H1 (cell line): ENCODE data around the gene ZBED4. TPM values are rescaled to one million over a fixed set of nuclear protein-coding genes. Genes with fewer than 3 reads are reported as not detected.

Source experiments
- CTCF ChIA-PET: fragments of 300-600 bp; sonication (Branson Sonifier 250); formaldehyde crosslinking; loops from one replicate; lab custom pipeline; 2021; ENCODE audit not compliant: partially characterized antibody; lab: Charles Lee
- POLR2A ChIA-PET: fragments of 300-600 bp; sonication (Branson Sonifier 250); formaldehyde crosslinking; loops from one replicate; lab custom pipeline; 2021; ENCODE audit warnings: inconsistent platforms; ENCODE audit not compliant: partially characterized antibody; lab: Charles Lee
- DNase-seq, 2 experiments: peaks; one replicate each; pipeline versions ENCODE4 v3.0.0 to v3.0.0-alpha.2; 2010 to 2022; ENCODE audit warnings: low spot score in 2 of 2, low read depth in 1 of 2, mixed read lengths in 1 of 2
- FAIRE-seq: peaks from 2 replicates; lab custom pipeline; 2011; peaks lifted over from hg19 to GRCh38; lab: Jason Lieb, UNC
- H2AFZ ChIP-seq: 2 replicates; pipeline ENCODE4 v1.8.1; 2012; ENCODE audit warnings: low read length, inconsistent platforms
- H2AK5ac ChIP-seq: 2 replicates; pipeline ENCODE4 v1.6.1; 2013; ENCODE audit warnings: low read depth, low read length
- H2BK120ac ChIP-seq: replicated peaks from 2 replicates; pipeline ENCODE3; 2013; ENCODE audit warnings: low read depth, low read length, inconsistent platforms
- H2BK12ac ChIP-seq: 2 replicates; pipeline ENCODE4 v1.6.1; 2013; ENCODE audit warnings: low read depth, low read length
- H2BK15ac ChIP-seq: 2 replicates; pipeline ENCODE4 v1.6.1; 2013; ENCODE audit warnings: low read length
- H2BK20ac ChIP-seq: 2 replicates; pipeline ENCODE4 v1.6.1; 2013; ENCODE audit warnings: low read length
- H2BK5ac ChIP-seq: 2 replicates; pipeline ENCODE4 v1.6.1; 2013; ENCODE audit warnings: low read depth, low read length
- H3K14ac ChIP-seq: 2 replicates; pipeline ENCODE4 v1.6.1; 2013; ENCODE audit warnings: inconsistent platforms; ENCODE audit not compliant: insufficient read length
- H3K18ac ChIP-seq: 2 replicates; pipeline ENCODE4 v1.6.1; 2013; ENCODE audit warnings: low read length; ENCODE audit errors: extremely low read depth
- H3K23ac ChIP-seq: 2 replicates; pipeline ENCODE4 v1.6.1; 2013; ENCODE audit warnings: inconsistent platforms; ENCODE audit not compliant: insufficient read length
- H3K23me2 ChIP-seq: 2 replicates; pipeline ENCODE4 v1.6.1; 2013; ENCODE audit warnings: low read depth, low read length
- H3K27ac ChIP-seq: 2 replicates; pipeline ENCODE4 v1.6.1; 2011; ENCODE audit warnings: low read depth, low read length, inconsistent platforms
- H3K27me3 ChIP-seq, 4 experiments: replicated peaks in 1 of 4; 1 replicate in 1 of 4; 2 replicates in 3 of 4; pipeline versions ENCODE4 v1.6.1 to v1.8.1; 2011 to 2013; ENCODE audit warnings: low read length in 3 of 4, mild to moderate bottlenecking in 3 of 4, inconsistent platforms in 2 of 4, mixed read lengths in 2 of 4, moderate library complexity in 1 of 4; ENCODE audit not compliant: control insufficient read depth in 3 of 4, insufficient read depth in 3 of 4; ENCODE audit errors: extremely low read depth in 1 of 4
- H3K36me3 ChIP-seq, 4 experiments: 2 replicates each; pipeline versions ENCODE4 v1.6.1 to v1.8.1; 2011 to 2013; ENCODE audit warnings: mild to moderate bottlenecking in 4 of 4, low read length in 3 of 4, moderate library complexity in 2 of 4, control low read depth in 1 of 4, inconsistent platforms in 1 of 4; ENCODE audit not compliant: insufficient read depth in 4 of 4, control insufficient read depth in 2 of 4
- H3K4ac ChIP-seq: replicated peaks from 2 replicates; pipeline ENCODE3; 2013; ENCODE audit warnings: low read length, low read depth, mixed read lengths, inconsistent platforms; ENCODE audit not compliant: insufficient read length
- H3K4me1 ChIP-seq, 4 experiments: replicated peaks in 1 of 4; 1 replicate in 1 of 4; 2 replicates in 3 of 4; pipeline versions ENCODE4 v1.6.1 to v1.8.1; 2011 to 2013; ENCODE audit warnings: low read length in 3 of 4, inconsistent platforms in 2 of 4, mixed read lengths in 1 of 4; ENCODE audit not compliant: insufficient read depth in 4 of 4, control insufficient read depth in 3 of 4
- H3K4me2 ChIP-seq, 2 experiments: 2 replicates each; pipeline versions ENCODE4 v1.6.1 to v1.8.1; 2011 to 2013; ENCODE audit warnings: low read depth in 2 of 2, low read length in 2 of 2, control low read depth in 1 of 2, inconsistent platforms in 1 of 2, mild to moderate bottlenecking in 1 of 2; ENCODE audit not compliant: insufficient read depth in 1 of 2
- H3K4me3 ChIP-seq, 4 experiments: fragments of 200-600, 300-600 bp in 1 of 4; sonication (generic), shearing (Covaris generic), sonication (Bioruptor Twin) in 1 of 4; 2 replicates each; pipeline versions ENCODE4 v1.5.1 to v1.8.1; 2011 to 2016; ENCODE audit warnings: low read length in 4 of 4, low read depth in 3 of 4, control low read depth in 2 of 4, inconsistent platforms in 2 of 4, mild to moderate bottlenecking in 2 of 4, mixed read lengths in 1 of 4, moderate library complexity in 1 of 4; ENCODE audit not compliant: insufficient read depth in 2 of 4; ENCODE audit errors: extremely low read depth in 1 of 4
- H3K56ac ChIP-seq: replicated peaks from 2 replicates; pipeline ENCODE3; 2013; ENCODE audit warnings: low read depth, mild to moderate bottlenecking, mixed read lengths, low read length, inconsistent platforms; ENCODE audit not compliant: insufficient read length
- H3K79me1 ChIP-seq: 2 replicates; pipeline ENCODE4 v1.6.1; 2013; ENCODE audit warnings: low read depth, low read length, control low read depth
- H3K79me2 ChIP-seq, 2 experiments: 2 replicates each; pipeline versions ENCODE4 v1.6.1 to v1.8.1; 2012 to 2013; ENCODE audit warnings: low read length in 2 of 2, mild to moderate bottlenecking in 2 of 2, inconsistent platforms in 1 of 2; ENCODE audit not compliant: insufficient read depth in 2 of 2, control insufficient read depth in 1 of 2
- H3K9ac ChIP-seq, 4 experiments: replicated peaks in 1 of 4; 1 replicate in 1 of 4; 2 replicates in 3 of 4; pipeline versions ENCODE4 v1.6.1 to v1.8.1; 2011 to 2013; ENCODE audit warnings: low read depth in 3 of 4, low read length in 3 of 4, control low read depth in 2 of 4, mild to moderate bottlenecking in 2 of 4, moderate library complexity in 2 of 4, inconsistent platforms in 1 of 4; ENCODE audit errors: extremely low read depth in 1 of 4
- H3K9me3 ChIP-seq, 2 experiments: 2 replicates each; pipeline versions ENCODE4 v1.6.1 to v1.8.1; 2012 to 2013; ENCODE audit warnings: mild to moderate bottlenecking in 2 of 2, moderate library complexity in 2 of 2, control low read depth in 1 of 2, inconsistent platforms in 1 of 2, low read depth in 1 of 2, low read length in 1 of 2, mixed read lengths in 1 of 2; ENCODE audit not compliant: insufficient read depth in 2 of 2
- H4K20me1 ChIP-seq, 2 experiments: replicated peaks in 1 of 2; 2 replicates each; pipeline versions ENCODE3 to v1.8.1; 2011 to 2013; ENCODE audit warnings: inconsistent platforms in 2 of 2, low read length in 2 of 2, mild to moderate bottlenecking in 1 of 2; ENCODE audit not compliant: insufficient read depth in 2 of 2, control insufficient read depth in 1 of 2
- H4K5ac ChIP-seq: 2 replicates; pipeline ENCODE4 v1.6.1; 2013; ENCODE audit warnings: low read length, low read depth, mixed read lengths, inconsistent platforms; ENCODE audit not compliant: insufficient read length
- H4K8ac ChIP-seq: 2 replicates; pipeline ENCODE4 v1.8.0; 2013; ENCODE audit warnings: mild to moderate bottlenecking, moderate library complexity, low read length, inconsistent platforms; ENCODE audit not compliant: insufficient read depth; ENCODE audit errors: extremely low read depth
- H4K91ac ChIP-seq: replicated peaks from 2 replicates; pipeline ENCODE3; 2013; ENCODE audit warnings: low read length, mixed read lengths, inconsistent platforms; ENCODE audit not compliant: insufficient read length
- GTF2F1 ChIP-seq: IDR thresholded peaks from 2 replicates; pipeline ENCODE4 v1.6.1; 2012; ENCODE audit warnings: low read depth, low read length, improper control_type of control experiment, borderline replicate concordance
- MAFK ChIP-seq: IDR thresholded peaks from 2 replicates; pipeline ENCODE4 v1.6.1; 2012; ENCODE audit warnings: low read depth, mild to moderate bottlenecking, improper control_type of control experiment, low read length
- SP1 ChIP-seq: IDR thresholded peaks from 2 replicates; pipeline ENCODE4 v1.6.1; 2011; ENCODE audit warnings: low read depth, low read length
- SUZ12 ChIP-seq: fragments of 200-600 bp; sonication (generic); IDR thresholded peaks from 2 replicates; pipeline ENCODE4 v1.6.1; 2012; ENCODE audit warnings: mild to moderate bottlenecking, inconsistent platforms, low read length, moderate library complexity, mixed read lengths
- WGBS, 2 experiments: shearing (Covaris generic) in 1 of 2; methylation state at CpG; one replicate each; pipeline versions ENCODE4 v1.1.6 to v1.1.7; 2013 to 2015; ENCODE audit warnings: low lambda C conversion rate in 2 of 2, mixed read lengths in 2 of 2, inconsistent platforms in 1 of 2, low coverage in 1 of 2, missing lambda C conversion rate in 1 of 2; ENCODE audit not compliant: insufficient replicate concordance in 2 of 2, insufficient coverage in 1 of 2, insufficient read length in 1 of 2; ENCODE audit errors: extremely low coverage in 1 of 2, missing lambda C conversion rate in 1 of 2; 5-methylcytosine and 5-hydroxymethylcytosine counted together
- polyA plus RNA-seq, 7 experiments: library from polyadenylated mRNA; depleted of rRNA in 3 of 7; stranded (reverse) in 5 of 7; unstranded in 2 of 7; fragments of >200 nt in 5 of 7; fragments of 200-250 nt in 2 of 7; gene quantifications; 1 replicate in 5 of 7; 2 replicates in 1 of 7; 4 replicates in 1 of 7; pipeline versions ENCODE4 v1.2.1 to v1.2.3, GENCODE V29; 2011 to 2013; ENCODE audit warnings: missing spikeins in 2 of 7, mixed read lengths in 2 of 7
- total RNA-seq: library from RNA; stranded (reverse); fragmentation: NEBNext Ultra II Directional; extraction: Animal tissue kit (Norgen Biotek cat#: 25700); gene quantifications from 2 replicates; pipeline ENCODE4 v1.2.1, GENCODE V29; 2021

ZBED4 gene
- total and polyA plus RNA-seq, 2 of the 8 experiments (the other 6 are each of a cell fraction or from before 2014, with no cell fraction given) = 11.0 to 28.3 TPM

- no peaks in the 10 kb centered on the region for H3K27me3 ChIP-seq
- peaks cover 4 to 6% of the 10 kb centered on the region in 2 experiments for H3K9me3 ChIP-seq
- 87% methylated on average over 4 of the region's 4 CpGs; no CpG with 5 or more reads in 1 of the 2 experiments for WGBS, 2 experiments
- DNase-seq (no peak), FAIRE-seq (no peak)
- peaks cover 11 to 82% of the 10 kb centered on the region in 2 experiments for H3K79me2 ChIP-seq
- peaks cover 9 to 19% of the 10 kb centered on the region in 2 experiments for H4K20me1 ChIP-seq
- no peak overlapping the region for H3K9ac ChIP-seq
- no peaks in the 10 kb centered on the region for H3K23me2 ChIP-seq
- H2AFZ ChIP-seq = no peak overlapping the region
- H3K4me1 ChIP-seq = no peaks in the 10 kb centered on the region
- no peak overlapping the region for H3K23ac ChIP-seq
- H2BK120ac ChIP-seq = no peak overlapping the region
- no peak overlapping the region for H2BK5ac ChIP-seq
- H3K14ac ChIP-seq = no peak overlapping the region
- no peak overlapping the region for H2AK5ac ChIP-seq
- ChIA-PET CTCF (interaction anchor here (0.9 to 3.0 kb wide), 5 partner anchors 10 to 34 kb away, joined by 3 to 9 read pairs (median 3); no protein-coding TSS in a partner anchor), POLR2A (interaction anchor here (1.6 kb wide), 1 partner anchor 10 kb away, joined by 5 read pairs; no protein-coding TSS in a partner anchor)
- TF ChIP-seq SUZ12 (no peak), GTF2F1 (no peak), SP1 (peak; percentile 65; the same call in 1 of the 2 replicates), MAFK (no peak)
- no peak overlapping the region for H3K4ac ChIP-seq
- H3K79me1 ChIP-seq = peaks cover 15% of the 10 kb centered on the region
- H2BK20ac ChIP-seq = no peak overlapping the region
- H2BK12ac ChIP-seq = no peak overlapping the region
- H3K4me2 ChIP-seq = no peak overlapping the region
- no peak overlapping the region for H3K27ac ChIP-seq
- H3K4me3 ChIP-seq = no peak overlapping the region
- no peak overlapping the region for H3K56ac ChIP-seq
- no peak overlapping the region for H4K91ac ChIP-seq
- no peak overlapping the region for H2BK15ac ChIP-seq
- H4K8ac ChIP-seq = no peak overlapping the region
- H3K18ac ChIP-seq = no peak overlapping the region
- H4K5ac ChIP-seq = no peak overlapping the region
- peaks cover 0 to 6% (median 0%) of the 10 kb centered on the region in 4 experiments; a peak in 3 of 8 replicates for H3K36me3 ChIP-seq
Measured at GRCh38 chr22:49871482-49871881, 17.8 kb downstream of the ZBED4 start.
